ENCODE measurements around the gene ZNF865.

ZNF865 gene

DNA sequence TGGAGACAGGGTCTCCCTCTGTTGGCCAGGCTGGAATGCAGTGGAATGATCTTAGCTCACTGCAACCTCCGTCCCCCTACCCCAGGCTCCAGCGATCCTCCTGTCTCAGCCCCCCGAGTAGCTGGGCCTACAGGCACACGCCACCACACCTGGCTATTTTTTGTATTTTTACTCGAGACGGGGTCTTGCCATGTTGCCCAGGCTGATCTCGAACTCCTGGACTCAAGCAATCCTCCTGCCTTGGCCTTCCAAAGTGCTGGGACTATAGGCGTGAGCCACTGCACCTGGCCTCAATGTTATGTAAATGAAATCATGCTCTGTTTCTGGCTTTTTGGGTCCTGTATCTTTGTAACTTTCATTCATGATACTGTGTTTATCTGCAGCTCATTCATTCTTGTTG is 16.7 kb upstream of the ZNF865 start:
- no peak for DNase-seq

DNA sequence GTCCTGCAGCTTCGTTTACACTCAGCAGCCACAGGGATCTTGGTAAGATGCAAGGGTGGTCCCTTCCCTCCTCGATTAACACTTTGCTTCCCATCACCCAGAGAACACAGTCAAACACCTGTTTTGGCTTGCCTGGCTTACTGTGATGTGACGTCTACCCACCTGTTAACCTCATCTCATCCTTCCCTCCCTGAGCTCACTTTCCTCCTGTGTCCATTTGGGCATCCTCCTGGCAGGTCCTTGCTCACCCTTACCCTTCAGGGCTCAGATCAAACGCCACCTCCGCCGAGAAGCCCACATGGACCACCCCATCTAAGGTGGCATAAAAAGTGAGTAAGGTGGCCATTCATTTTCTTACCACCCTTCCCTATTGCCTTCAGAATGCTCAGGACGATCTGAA is 15.3 kb upstream of the ZNF865 start:
- DNase-seq, result no peak

GRCh38 chr19:55590617-55591016 is 14.8 kb upstream of the ZNF865 start:
- no peak for DNase-seq

GRCh38 chr19:55591555-55591954 is 13.9 kb upstream of the ZNF865 start:
- DNase-seq, result no peak

GRCh38 chr19:55592391-55593090 is 12.9 kb upstream of the ZNF865 start:
- no peak for DNase-seq

- no peak for DNase-seq
Measured at GRCh38 chr19:55593096-55593772, 12.2 kb upstream of the ZNF865 start.

DNA sequence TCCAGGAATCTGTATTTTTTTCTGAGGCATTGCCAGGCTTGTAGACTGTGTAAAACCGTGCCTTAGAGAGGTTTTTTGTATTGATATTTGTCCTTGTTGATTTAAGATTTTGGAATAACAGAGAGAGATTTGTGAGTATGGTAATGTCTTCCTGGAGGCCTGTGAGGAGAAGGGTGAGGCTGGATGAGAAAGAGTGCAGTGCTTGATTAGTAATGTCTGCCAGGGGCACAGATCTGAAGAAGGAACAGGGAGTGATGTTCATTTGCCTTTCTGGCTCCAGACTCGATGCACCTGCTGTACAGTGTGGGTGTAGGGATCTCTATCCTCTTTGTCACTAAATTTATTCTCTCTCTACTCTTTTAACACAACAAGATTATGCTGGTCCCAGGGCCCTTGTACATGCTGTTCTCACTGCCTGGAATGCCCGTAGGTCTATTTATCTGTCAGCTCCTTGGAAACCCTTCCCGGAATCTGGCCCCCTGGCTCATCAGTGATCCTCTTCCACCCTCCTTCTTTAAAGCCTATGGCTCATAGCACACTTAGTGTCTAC is 10.4 kb upstream of the ZNF865 start:
- DNase-seq, result no peak

DNA sequence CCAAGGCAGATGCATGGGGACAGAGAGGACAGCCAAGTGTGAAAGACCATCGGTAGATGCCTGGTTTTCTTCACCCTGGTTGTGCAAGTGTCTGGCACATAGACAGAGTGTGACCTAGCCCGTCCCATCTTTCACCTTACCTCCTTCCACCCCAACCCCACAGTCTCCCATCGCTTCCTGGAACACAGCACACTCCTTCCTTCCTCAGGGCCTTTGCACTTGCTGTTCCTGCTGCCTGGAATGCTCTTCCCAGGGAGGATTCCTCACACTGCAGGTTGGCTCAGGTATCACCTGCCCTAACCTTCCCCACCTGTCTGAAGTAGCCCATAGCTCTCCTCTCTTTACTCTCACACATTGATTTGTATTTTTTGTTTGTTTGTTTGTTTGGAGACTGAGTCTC is 9.1 kb upstream of the ZNF865 start:
- no peak for DNase-seq

- DNase-seq, result no peak
Measured at GRCh38 chr19:55597501-55597921, 7.9 kb upstream of the ZNF865 start.

- no peak for DNase-seq
Measured at GRCh38 chr19:55598034-55598433, 7.4 kb upstream of the ZNF865 start.

- DNase-seq, result peak; percentile 88
Measured at GRCh38 chr19:55598719-55599467, 6.6 kb upstream of the ZNF865 start.

DNA sequence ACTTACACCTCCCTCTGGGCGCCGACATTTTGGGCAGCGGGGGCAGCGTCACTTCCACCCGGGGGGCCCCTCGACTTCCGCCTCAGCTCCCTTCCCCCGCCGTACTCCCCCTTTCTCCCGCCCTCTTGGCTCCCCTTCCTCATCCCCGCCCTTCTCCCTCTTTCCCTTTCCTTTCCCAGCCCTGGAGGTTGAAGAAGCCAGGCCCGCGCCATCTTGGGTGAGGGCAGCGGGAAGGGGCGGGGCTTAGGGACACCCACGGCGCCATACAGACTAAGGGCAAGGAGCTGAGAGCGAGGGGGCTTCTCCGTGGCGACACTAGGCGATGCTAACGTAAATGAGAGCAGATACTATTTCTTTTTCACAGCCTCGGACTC is 6.0 kb upstream of the ZNF865 start, which contains the start of gene FIZ1:
Gene FIZ1, minus strand, starts transcription at position 50 of the 374 bp plus-strand sequence. CDS start 1,652 bp downstream, outside the sequence.
- DNase-seq, result peak; percentile 99

- DNase-seq, result peak; percentile 96
Measured at GRCh38 chr19:55599842-55600661, 5.4 kb upstream of the ZNF865 start, which contains the start of gene ZNF524. ZNF524 (plus strand) TSS chr19:55600288; CDS start chr19:55602113, 1,825 bp downstream.

DNA sequence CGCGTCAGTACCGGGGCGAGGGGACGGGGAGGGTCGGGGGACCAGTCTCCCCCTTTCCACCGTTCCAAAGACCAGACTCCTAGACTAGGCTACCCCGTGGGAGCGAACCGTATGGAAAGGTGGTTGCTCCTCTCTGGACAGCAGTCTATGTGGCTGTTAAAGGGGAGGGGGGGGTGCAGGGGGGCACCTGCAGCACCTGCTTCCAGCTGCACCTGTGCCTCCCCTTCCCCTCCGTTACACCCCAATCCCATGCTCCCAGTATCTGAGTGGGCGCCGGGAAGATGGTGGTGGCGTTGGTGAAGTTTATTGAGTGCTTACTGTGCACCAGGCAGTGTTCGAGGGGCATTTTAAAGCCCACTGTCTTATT is 4.8 kb upstream of the ZNF865 start:
- DNase-seq, result no peak

DNA sequence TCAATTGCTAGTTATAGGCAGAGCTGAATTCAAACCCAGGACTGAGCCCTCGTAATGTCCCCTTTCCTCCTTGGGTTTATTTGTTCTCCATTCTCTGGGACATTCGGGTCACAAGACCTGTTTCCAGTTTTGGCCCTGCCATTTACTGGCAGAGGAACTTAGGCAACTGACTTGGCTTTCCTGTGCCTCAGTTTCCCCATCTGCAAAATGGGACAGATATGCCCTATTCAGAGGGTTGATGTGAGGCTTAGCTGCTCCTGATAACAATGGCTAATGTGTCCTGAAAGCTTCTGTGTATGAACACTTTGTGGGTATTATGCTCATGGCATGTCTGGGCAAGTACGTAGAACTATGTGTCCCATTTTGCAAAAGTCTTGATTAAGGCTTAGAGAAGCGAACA is 4.4 kb upstream of the ZNF865 start:
- no peak for DNase-seq

DNA sequence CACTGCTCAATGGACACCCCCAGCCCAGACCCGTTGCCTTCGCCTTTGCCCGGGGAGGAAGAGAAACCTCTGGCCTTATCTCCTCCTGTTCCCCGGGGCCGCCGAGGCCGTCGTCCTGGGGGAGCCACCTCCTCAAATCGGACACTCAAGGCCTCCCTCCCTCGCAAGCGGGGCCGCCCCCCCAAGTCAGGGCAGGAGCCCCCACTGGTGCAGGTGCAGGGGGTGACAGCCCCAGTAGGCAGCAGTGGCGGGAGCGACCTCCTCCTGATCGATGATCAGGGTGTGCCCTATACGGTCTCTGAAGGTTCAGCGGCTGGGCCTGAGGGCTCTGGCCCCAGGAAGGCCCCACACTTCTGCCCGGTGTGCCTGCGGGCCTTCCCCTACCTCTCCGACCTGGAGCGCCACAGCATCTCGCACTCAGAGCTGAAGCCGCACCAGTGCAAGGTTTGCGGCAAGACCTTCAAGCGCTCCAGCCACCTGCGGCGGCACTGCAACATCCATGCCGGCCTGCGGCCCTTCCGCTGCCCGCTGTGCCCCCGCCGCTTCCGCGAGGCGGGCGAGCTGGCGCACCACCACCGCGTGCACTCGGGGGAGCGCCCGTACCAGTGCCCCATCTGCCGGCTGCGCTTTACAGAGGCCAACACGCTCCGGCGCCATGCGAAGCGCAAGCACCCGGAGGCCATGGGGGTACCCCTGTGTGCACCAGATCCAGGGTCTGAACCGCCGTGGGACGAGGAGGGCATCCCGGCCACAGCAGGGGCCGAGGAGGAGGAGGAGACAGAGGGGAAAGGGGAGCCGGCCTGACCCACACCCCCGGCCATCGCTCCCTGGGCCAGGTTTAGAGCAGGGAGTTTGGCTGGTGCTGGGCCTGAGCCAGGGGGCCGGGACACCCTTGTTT is 3.1 kb upstream of the ZNF865 start:
- no peak for DNase-seq

DNA sequence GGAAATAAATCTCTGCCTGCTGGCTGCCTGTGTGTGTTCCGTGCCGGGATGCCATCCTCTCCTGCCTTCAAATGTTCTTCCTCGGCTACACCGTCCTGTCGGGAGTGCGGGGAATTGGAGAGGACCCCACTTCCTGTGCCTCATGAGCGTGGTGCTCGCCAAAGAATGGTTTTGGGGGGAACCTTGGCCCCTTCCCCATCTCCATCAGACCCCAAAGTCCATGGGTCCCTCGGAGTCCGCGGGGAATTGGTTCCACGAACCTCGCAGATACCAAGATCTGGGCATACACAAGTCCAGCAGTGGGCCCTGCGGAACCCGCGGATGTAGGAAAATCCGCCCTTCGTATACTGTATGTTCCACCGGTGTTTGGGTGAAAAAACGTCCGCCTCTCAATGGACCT is 2.3 kb upstream of the ZNF865 start:
- no peak for DNase-seq

DNA sequence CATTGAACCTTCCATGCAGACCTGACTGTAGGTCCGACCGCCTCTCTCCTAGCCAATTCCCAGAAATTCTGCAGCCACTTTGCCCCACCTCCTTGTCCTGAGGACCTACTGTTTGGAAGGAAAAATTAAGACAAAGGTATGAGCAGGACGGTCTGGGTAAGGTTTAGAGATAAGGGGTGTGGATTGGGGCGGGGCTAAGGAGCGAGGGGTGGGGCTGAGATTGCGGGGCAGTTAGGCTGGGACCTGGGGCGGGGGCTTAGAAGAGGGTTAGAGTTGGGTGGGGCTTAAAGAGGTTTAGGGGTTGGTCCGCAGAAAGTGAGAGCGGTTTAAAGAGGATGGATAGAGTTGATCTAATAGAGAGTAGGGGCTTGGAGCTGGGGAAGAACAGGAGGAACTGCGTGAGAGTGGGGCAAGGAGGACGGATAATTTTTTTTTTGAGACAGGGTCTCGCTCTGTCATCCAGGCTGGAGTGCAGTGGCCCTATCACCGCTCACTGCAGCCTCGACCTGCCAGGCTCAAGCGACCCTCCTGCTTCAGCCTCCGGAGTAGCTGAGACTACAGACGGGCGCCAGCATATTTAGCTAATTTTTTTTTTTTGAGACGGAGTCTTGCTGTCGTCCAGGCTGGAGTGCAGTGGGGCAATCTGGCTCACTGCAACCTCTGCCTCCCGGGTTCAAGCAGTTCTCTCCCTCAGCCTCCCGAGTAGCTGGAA is 1.7 kb upstream of the ZNF865 start:
- DNase-seq, result no peak

DNA sequence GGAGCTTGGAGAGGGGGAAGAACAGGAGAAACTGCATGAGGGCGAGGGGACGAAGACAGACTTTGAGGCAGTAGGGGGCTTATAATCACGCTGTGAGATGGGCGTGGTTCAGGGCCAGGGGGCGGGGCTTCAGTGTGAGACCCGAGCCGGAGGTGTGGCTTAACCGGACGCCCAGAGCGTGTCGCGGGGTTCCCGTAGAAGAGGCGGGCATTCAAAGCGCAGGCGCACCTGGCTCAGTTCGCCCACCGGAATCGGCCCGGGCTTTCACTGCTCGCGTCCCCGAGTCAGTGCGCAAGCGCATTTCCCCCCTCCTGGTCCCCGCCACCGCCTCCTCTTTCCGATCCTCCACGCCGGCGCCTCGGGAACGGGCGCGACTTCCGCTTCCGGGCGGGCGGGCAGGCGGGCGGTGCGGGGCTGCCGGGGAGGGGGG is 225 bp upstream of the ZNF865 start:
- DNase-seq, result peak; percentile 98

GRCh38 chr19:55606471-55606787 is 982 bp downstream of the ZNF865 start:
- no peak for DNase-seq

- DNase-seq, result no peak
Measured at GRCh38 chr19:55606817-55607216, 1.4 kb downstream of the ZNF865 start.

All from NCI-H1105 treated with DMSO at 0.1 percent for 48 hours (cell line).